H1 (cell line): ENCODE measurements around the gene AMHR2. TPM values are rescaled to one million over a fixed set of nuclear protein-coding genes. Genes with fewer than 3 reads are reported as not detected.

Source experiments
- CTCF ChIA-PET: fragments of 300-600 bp; sonication (Branson Sonifier 250); formaldehyde crosslinking; loops from one replicate; lab custom pipeline; 2021; ENCODE audit not compliant: partially characterized antibody; lab: Charles Lee
- POLR2A ChIA-PET: fragments of 300-600 bp; sonication (Branson Sonifier 250); formaldehyde crosslinking; loops from one replicate; lab custom pipeline; 2021; ENCODE audit warnings: inconsistent platforms; ENCODE audit not compliant: partially characterized antibody; lab: Charles Lee
- DNase-seq, 2 experiments: peaks; one replicate each; pipeline versions ENCODE4 v3.0.0 to v3.0.0-alpha.2; 2010 to 2022; ENCODE audit warnings: low spot score in 2 of 2, low read depth in 1 of 2, mixed read lengths in 1 of 2
- FAIRE-seq: peaks from 2 replicates; lab custom pipeline; 2011; peaks lifted over from hg19 to GRCh38; lab: Jason Lieb, UNC
- H2AFZ ChIP-seq: 2 replicates; pipeline ENCODE4 v1.8.1; 2012; ENCODE audit warnings: low read length, inconsistent platforms
- H2AK5ac ChIP-seq: 2 replicates; pipeline ENCODE4 v1.6.1; 2013; ENCODE audit warnings: low read depth, low read length
- H2BK120ac ChIP-seq: replicated peaks from 2 replicates; pipeline ENCODE3; 2013; ENCODE audit warnings: low read depth, low read length, inconsistent platforms
- H2BK12ac ChIP-seq: 2 replicates; pipeline ENCODE4 v1.6.1; 2013; ENCODE audit warnings: low read depth, low read length
- H2BK15ac ChIP-seq: 2 replicates; pipeline ENCODE4 v1.6.1; 2013; ENCODE audit warnings: low read length
- H2BK20ac ChIP-seq: 2 replicates; pipeline ENCODE4 v1.6.1; 2013; ENCODE audit warnings: low read length
- H2BK5ac ChIP-seq: 2 replicates; pipeline ENCODE4 v1.6.1; 2013; ENCODE audit warnings: low read depth, low read length
- H3K14ac ChIP-seq: 2 replicates; pipeline ENCODE4 v1.6.1; 2013; ENCODE audit warnings: inconsistent platforms; ENCODE audit not compliant: insufficient read length
- H3K18ac ChIP-seq: 2 replicates; pipeline ENCODE4 v1.6.1; 2013; ENCODE audit warnings: low read length; ENCODE audit errors: extremely low read depth
- H3K23ac ChIP-seq: 2 replicates; pipeline ENCODE4 v1.6.1; 2013; ENCODE audit warnings: inconsistent platforms; ENCODE audit not compliant: insufficient read length
- H3K23me2 ChIP-seq: 2 replicates; pipeline ENCODE4 v1.6.1; 2013; ENCODE audit warnings: low read depth, low read length
- H3K27ac ChIP-seq: 2 replicates; pipeline ENCODE4 v1.6.1; 2011; ENCODE audit warnings: low read depth, low read length, inconsistent platforms
- H3K27me3 ChIP-seq, 4 experiments: replicated peaks in 1 of 4; 1 replicate in 1 of 4; 2 replicates in 3 of 4; pipeline versions ENCODE4 v1.6.1 to v1.8.1; 2011 to 2013; ENCODE audit warnings: low read length in 3 of 4, mild to moderate bottlenecking in 3 of 4, inconsistent platforms in 2 of 4, mixed read lengths in 2 of 4, moderate library complexity in 1 of 4; ENCODE audit not compliant: control insufficient read depth in 3 of 4, insufficient read depth in 3 of 4; ENCODE audit errors: extremely low read depth in 1 of 4
- H3K36me3 ChIP-seq, 4 experiments: 2 replicates each; pipeline versions ENCODE4 v1.6.1 to v1.8.1; 2011 to 2013; ENCODE audit warnings: mild to moderate bottlenecking in 4 of 4, low read length in 3 of 4, moderate library complexity in 2 of 4, control low read depth in 1 of 4, inconsistent platforms in 1 of 4; ENCODE audit not compliant: insufficient read depth in 4 of 4, control insufficient read depth in 2 of 4
- H3K4ac ChIP-seq: replicated peaks from 2 replicates; pipeline ENCODE3; 2013; ENCODE audit warnings: low read length, low read depth, mixed read lengths, inconsistent platforms; ENCODE audit not compliant: insufficient read length
- H3K4me1 ChIP-seq, 4 experiments: replicated peaks in 1 of 4; 1 replicate in 1 of 4; 2 replicates in 3 of 4; pipeline versions ENCODE4 v1.6.1 to v1.8.1; 2011 to 2013; ENCODE audit warnings: low read length in 3 of 4, inconsistent platforms in 2 of 4, mixed read lengths in 1 of 4; ENCODE audit not compliant: insufficient read depth in 4 of 4, control insufficient read depth in 3 of 4
- H3K4me2 ChIP-seq, 2 experiments: 2 replicates each; pipeline versions ENCODE4 v1.6.1 to v1.8.1; 2011 to 2013; ENCODE audit warnings: low read depth in 2 of 2, low read length in 2 of 2, control low read depth in 1 of 2, inconsistent platforms in 1 of 2, mild to moderate bottlenecking in 1 of 2; ENCODE audit not compliant: insufficient read depth in 1 of 2
- H3K4me3 ChIP-seq, 4 experiments: fragments of 200-600, 300-600 bp in 1 of 4; sonication (generic), shearing (Covaris generic), sonication (Bioruptor Twin) in 1 of 4; 2 replicates each; pipeline versions ENCODE4 v1.5.1 to v1.8.1; 2011 to 2016; ENCODE audit warnings: low read length in 4 of 4, low read depth in 3 of 4, control low read depth in 2 of 4, inconsistent platforms in 2 of 4, mild to moderate bottlenecking in 2 of 4, mixed read lengths in 1 of 4, moderate library complexity in 1 of 4; ENCODE audit not compliant: insufficient read depth in 2 of 4; ENCODE audit errors: extremely low read depth in 1 of 4
- H3K56ac ChIP-seq: replicated peaks from 2 replicates; pipeline ENCODE3; 2013; ENCODE audit warnings: low read depth, mild to moderate bottlenecking, mixed read lengths, low read length, inconsistent platforms; ENCODE audit not compliant: insufficient read length
- H3K79me1 ChIP-seq: 2 replicates; pipeline ENCODE4 v1.6.1; 2013; ENCODE audit warnings: low read depth, low read length, control low read depth
- H3K79me2 ChIP-seq, 2 experiments: 2 replicates each; pipeline versions ENCODE4 v1.6.1 to v1.8.1; 2012 to 2013; ENCODE audit warnings: low read length in 2 of 2, mild to moderate bottlenecking in 2 of 2, inconsistent platforms in 1 of 2; ENCODE audit not compliant: insufficient read depth in 2 of 2, control insufficient read depth in 1 of 2
- H3K9ac ChIP-seq, 4 experiments: replicated peaks in 1 of 4; 1 replicate in 1 of 4; 2 replicates in 3 of 4; pipeline versions ENCODE4 v1.6.1 to v1.8.1; 2011 to 2013; ENCODE audit warnings: low read depth in 3 of 4, low read length in 3 of 4, control low read depth in 2 of 4, mild to moderate bottlenecking in 2 of 4, moderate library complexity in 2 of 4, inconsistent platforms in 1 of 4; ENCODE audit errors: extremely low read depth in 1 of 4
- H3K9me3 ChIP-seq, 2 experiments: 2 replicates each; pipeline versions ENCODE4 v1.6.1 to v1.8.1; 2012 to 2013; ENCODE audit warnings: mild to moderate bottlenecking in 2 of 2, moderate library complexity in 2 of 2, control low read depth in 1 of 2, inconsistent platforms in 1 of 2, low read depth in 1 of 2, low read length in 1 of 2, mixed read lengths in 1 of 2; ENCODE audit not compliant: insufficient read depth in 2 of 2
- H4K20me1 ChIP-seq, 2 experiments: replicated peaks in 1 of 2; 2 replicates each; pipeline versions ENCODE3 to v1.8.1; 2011 to 2013; ENCODE audit warnings: inconsistent platforms in 2 of 2, low read length in 2 of 2, mild to moderate bottlenecking in 1 of 2; ENCODE audit not compliant: insufficient read depth in 2 of 2, control insufficient read depth in 1 of 2
- H4K5ac ChIP-seq: 2 replicates; pipeline ENCODE4 v1.6.1; 2013; ENCODE audit warnings: low read length, low read depth, mixed read lengths, inconsistent platforms; ENCODE audit not compliant: insufficient read length
- H4K8ac ChIP-seq: 2 replicates; pipeline ENCODE4 v1.8.0; 2013; ENCODE audit warnings: mild to moderate bottlenecking, moderate library complexity, low read length, inconsistent platforms; ENCODE audit not compliant: insufficient read depth; ENCODE audit errors: extremely low read depth
- H4K91ac ChIP-seq: replicated peaks from 2 replicates; pipeline ENCODE3; 2013; ENCODE audit warnings: low read length, mixed read lengths, inconsistent platforms; ENCODE audit not compliant: insufficient read length
- BRCA1 ChIP-seq: IDR thresholded peaks from 2 replicates; pipeline ENCODE4 v1.6.1; 2012; ENCODE audit warnings: low read depth, low read length, improper control_type of control experiment
- CEBPB ChIP-seq: IDR thresholded peaks from 2 replicates; pipeline ENCODE4 v1.6.1; 2012; ENCODE audit warnings: low read depth, low read length
- FOSL1 ChIP-seq: IDR thresholded peaks from 2 replicates; pipeline ENCODE4 v1.6.1; 2011; ENCODE audit warnings: mild to moderate bottlenecking, low read depth, low read length, moderate library complexity; ENCODE audit not compliant: insufficient read depth
- JUND ChIP-seq: IDR thresholded peaks from 2 replicates; pipeline ENCODE4 v1.6.1; 2011; ENCODE audit warnings: mild to moderate bottlenecking, improper control_type of control experiment, low read length
- KDM5A ChIP-seq: fragments of 200-600 bp; IDR thresholded peaks from 2 replicates; pipeline ENCODE4 v1.7.1; 2012; ENCODE audit warnings: mild to moderate bottlenecking, low read length, inconsistent platforms, mixed read lengths
- MAFK ChIP-seq: IDR thresholded peaks from 2 replicates; pipeline ENCODE4 v1.6.1; 2012; ENCODE audit warnings: low read depth, mild to moderate bottlenecking, improper control_type of control experiment, low read length
- NANOG ChIP-seq: IDR thresholded peaks from 2 replicates; pipeline ENCODE4 v1.6.1; 2011; ENCODE audit warnings: low read length, low read depth, mild to moderate bottlenecking, inconsistent platforms; ENCODE audit not compliant: insufficient read depth, poor library complexity, severe bottlenecking
- PHF8 ChIP-seq: fragments of 200-600 bp; sonication (generic); conservative IDR thresholded peaks from 2 replicates; pipeline ENCODE4 v1.7.1; 2012; ENCODE audit warnings: low read depth, mild to moderate bottlenecking, inconsistent platforms, low read length, moderate library complexity
- RAD21 ChIP-seq, 2 experiments: IDR thresholded peaks in 1 of 2; conservative IDR thresholded peaks in 1 of 2; 2 replicates each; pipeline ENCODE4 v1.6.1; 2011; ENCODE audit warnings: low read depth in 2 of 2, low read length in 2 of 2, improper control_type of control experiment in 1 of 2, inconsistent platforms in 1 of 2, mild to moderate bottlenecking in 1 of 2, moderate library complexity in 1 of 2
- RBBP5 ChIP-seq: IDR thresholded peaks from 2 replicates; pipeline ENCODE4 v1.7.1; 2012; ENCODE audit warnings: low read depth, mild to moderate bottlenecking, inconsistent platforms, low read length, moderate library complexity, borderline replicate concordance
- RXRA ChIP-seq: IDR thresholded peaks from 2 replicates; pipeline ENCODE4 v1.6.1; 2011; ENCODE audit warnings: low read depth, mild to moderate bottlenecking, low read length, moderate library complexity; ENCODE audit not compliant: insufficient read depth
- SIN3A ChIP-seq, 2 experiments: IDR thresholded peaks in 1 of 2; conservative IDR thresholded peaks in 1 of 2; 2 replicates each; pipeline ENCODE4 v1.6.1; 2011 to 2012; ENCODE audit warnings: low read length in 2 of 2, improper control_type of control experiment in 1 of 2, low read depth in 1 of 2, mild to moderate bottlenecking in 1 of 2
- SRF ChIP-seq: IDR thresholded peaks from 2 replicates; pipeline ENCODE4 v1.6.1; 2011; ENCODE audit warnings: mild to moderate bottlenecking, low read depth, low read length, moderate library complexity
- WGBS, 2 experiments: shearing (Covaris generic) in 1 of 2; methylation state at CpG; one replicate each; pipeline versions ENCODE4 v1.1.6 to v1.1.7; 2013 to 2015; ENCODE audit warnings: low lambda C conversion rate in 2 of 2, mixed read lengths in 2 of 2, inconsistent platforms in 1 of 2, low coverage in 1 of 2, missing lambda C conversion rate in 1 of 2; ENCODE audit not compliant: insufficient replicate concordance in 2 of 2, insufficient coverage in 1 of 2, insufficient read length in 1 of 2; ENCODE audit errors: extremely low coverage in 1 of 2, missing lambda C conversion rate in 1 of 2; 5-methylcytosine and 5-hydroxymethylcytosine counted together
- polyA plus RNA-seq, 7 experiments: library from polyadenylated mRNA; depleted of rRNA in 3 of 7; stranded (reverse) in 5 of 7; unstranded in 2 of 7; fragments of >200 nt in 5 of 7; fragments of 200-250 nt in 2 of 7; gene quantifications; 1 replicate in 5 of 7; 2 replicates in 1 of 7; 4 replicates in 1 of 7; pipeline versions ENCODE4 v1.2.1 to v1.2.3, GENCODE V29; 2011 to 2013; ENCODE audit warnings: missing spikeins in 2 of 7, mixed read lengths in 2 of 7
- total RNA-seq: library from RNA; stranded (reverse); fragmentation: NEBNext Ultra II Directional; extraction: Animal tissue kit (Norgen Biotek cat#: 25700); gene quantifications from 2 replicates; pipeline ENCODE4 v1.2.1, GENCODE V29; 2021

The AMHR2 gene
- total and polyA plus RNA-seq, 2 of the 8 experiments (the other 6 are each of a cell fraction or from before 2014, with no cell fraction given) = 0.29 to 0.35 TPM

DNA sequence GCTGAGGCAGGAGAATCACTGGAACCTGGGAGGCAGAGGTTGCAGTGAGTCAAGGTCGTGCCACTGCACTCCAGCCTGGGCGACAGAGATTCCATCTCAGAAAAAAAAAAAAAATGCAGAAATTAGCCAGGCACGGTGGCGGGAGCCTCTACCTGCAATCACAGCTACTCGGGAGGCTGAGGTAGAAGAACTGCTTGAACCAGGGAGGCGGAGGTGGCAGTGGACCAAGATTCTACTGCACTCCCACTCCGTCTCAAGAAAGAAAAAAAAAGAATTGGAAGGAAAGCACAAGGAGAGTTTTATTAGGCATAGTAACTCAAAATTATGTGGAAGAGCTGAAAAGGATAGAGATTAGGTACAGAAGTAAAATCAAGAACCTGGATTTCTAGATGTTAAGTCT lies 20.8 kb upstream of the AMHR2 start:
- H4K91ac ChIP-seq = no peak overlapping the region
- no peak overlapping the region for H2BK120ac ChIP-seq
- no peak overlapping the region for H3K18ac ChIP-seq
- H3K14ac ChIP-seq = no peak overlapping the region
- H3K23me2 ChIP-seq = no peaks in the 10 kb centered on the region
- H2AK5ac ChIP-seq = no peak overlapping the region
- no peak overlapping the region for H2BK20ac ChIP-seq
- H4K5ac ChIP-seq = no peak overlapping the region
- no peak overlapping the region for H3K23ac ChIP-seq
- WGBS, 2 experiments = 98% methylated on average over 5 of the region's 7 CpGs; no CpG with 5 or more reads in 1 of the 2 experiments
- no peak overlapping the region for H3K4me2 ChIP-seq
- H2BK12ac ChIP-seq = no peak overlapping the region
- no peaks in the 10 kb centered on the region for H3K27me3 ChIP-seq
- DNase-seq = no peak
- H4K8ac ChIP-seq = no peak overlapping the region
- no peak overlapping the region for H3K4me3 ChIP-seq
- H3K79me2 ChIP-seq = peaks cover 0 to 16% of the 10 kb centered on the region in 2 experiments; a peak in 2 of 4 replicates
- no peak overlapping the region for H3K56ac ChIP-seq
- H3K9me3 ChIP-seq = no peaks in the 10 kb centered on the region
- H3K4ac ChIP-seq = no peak overlapping the region
- H3K79me1 ChIP-seq = no peaks in the 10 kb centered on the region
- H2BK15ac ChIP-seq = no peak overlapping the region
- no peak overlapping the region for H3K27ac ChIP-seq
- TF ChIP-seq RXRA (no peak), NANOG (no peak), SRF (no peak), RAD21 (IDR thresholded peaks at IDR 0.05 in 1 of 2, conservative IDR thresholded peaks at IDR 0.05 in 1 of 2; ENCODE audit: low read depth in 2 of 2, low read length in 2 of 2) (no peak), JUND (no peak), CEBPB (no peak), KDM5A (no peak), PHF8 (no peak), RBBP5 (no peak), BRCA1 (no peak), SIN3A (conservative IDR thresholded peaks at IDR 0.05 in 1 of 2, IDR thresholded peaks at IDR 0.05 in 1 of 2; ENCODE audit: low read depth in 1 of 2, low read length in 2 of 2) (no peak), FOSL1 (no peak), MAFK (no peak)
- H2AFZ ChIP-seq = no peak overlapping the region
- peaks cover 0 to 12% (median 5%) of the 10 kb centered on the region in 4 experiments; a peak in 2 of 8 replicates for H3K36me3 ChIP-seq
- H2BK5ac ChIP-seq = no peak overlapping the region
- FAIRE-seq = no peak
- POLR2A ChIA-PET = interaction anchor here (0.8 to 1.9 kb wide), 3 partner anchors 9 to 70 kb away, joined by 3 to 5 read pairs (median 3); no protein-coding TSS in a partner anchor
- no peak overlapping the region for H3K9ac ChIP-seq
- CTCF ChIA-PET = interaction anchor here (6.3 kb wide), 1 partner anchor 18 kb away, joined by 30 read pairs; no protein-coding TSS in a partner anchor
- H3K4me1 ChIP-seq = no peaks in the 10 kb centered on the region
- H4K20me1 ChIP-seq = no peaks in the 10 kb centered on the region
